Endothelial cell of umbilical vein (primary cell): ENCODE measurements around the gene SKOR2. TPM values are rescaled to one million over a fixed set of nuclear protein-coding genes. Genes with fewer than 3 reads are reported as not detected.

ENCODE experiments used
- BruUV-seq: library from RNA; stranded (reverse); fragments of 400-500 nt; replicated peaks from 2 replicates; lab custom pipeline; 2021; lab: Mats Ljungman, UMichigan
- CTCF ChIA-PET: fragments of 300-600, 350-600 bp; sonication (Branson Sonifier 250); formaldehyde crosslinking; loops from one replicate; lab custom pipeline; 2021; ENCODE audit warnings: antibody characterized with exemption, inconsistent platforms; lab: Charles Lee
- POLR2A ChIA-PET: fragments of 300-600, 350-600 bp; sonication (Branson Sonifier 250); formaldehyde crosslinking; loops from one replicate; lab custom pipeline; 2021; ENCODE audit warnings: antibody characterized with exemption, inconsistent platforms; lab: Charles Lee
- DNase-seq: peaks from one replicate; pipeline ENCODE4 v3.0.0-alpha.2; 2011; ENCODE audit warnings: low read depth, low spot score
- FAIRE-seq: peaks from 2 replicates; lab custom pipeline; 2011; peaks lifted over from hg19 to GRCh38; lab: Jason Lieb, UNC
- H2AFZ ChIP-seq: 2 replicates; pipeline ENCODE4 v1.6.0; 2012; ENCODE audit warnings: low read depth, low read length, control low read depth, inconsistent platforms
- H3K27ac ChIP-seq: 2 replicates; pipeline ENCODE4 v1.5.1; 2011; ENCODE audit warnings: low read depth, mild to moderate bottlenecking, control low read depth, low read length, moderate library complexity; ENCODE audit not compliant: insufficient read depth
- H3K27me3 ChIP-seq, 2 experiments: 2 replicates each; pipeline versions ENCODE4 v1.6.0 to v1.6.1; 2011; ENCODE audit warnings: low read length in 2 of 2, mixed read lengths in 1 of 2; ENCODE audit not compliant: control insufficient read depth in 2 of 2, insufficient read depth in 2 of 2
- H3K36me3 ChIP-seq, 2 experiments: 2 replicates in 1 of 2; 3 replicates in 1 of 2; pipeline ENCODE4 v1.5.1; 2011; ENCODE audit warnings: low read length in 2 of 2, mild to moderate bottlenecking in 1 of 2, moderate library complexity in 1 of 2; ENCODE audit not compliant: control insufficient read depth in 2 of 2, insufficient read depth in 2 of 2; ENCODE audit errors: extremely low read depth in 1 of 2
- H3K4me1 ChIP-seq: 3 replicates; pipeline ENCODE4 v1.5.1; 2011; ENCODE audit warnings: mild to moderate bottlenecking, low read length; ENCODE audit not compliant: control insufficient read depth, insufficient read depth; ENCODE audit errors: extremely low read depth
- H3K4me2 ChIP-seq: 2 replicates; pipeline ENCODE4 v1.6.1; 2011; ENCODE audit warnings: low read length, control low read depth, mixed read lengths; ENCODE audit not compliant: insufficient read depth
- H3K4me3 ChIP-seq, 3 experiments: fragments of 200-600 bp in 1 of 3; sonication (generic), shearing (Covaris generic) in 1 of 3; replicated peaks in 1 of 3; 2 replicates each; pipeline ENCODE4 v1.5.1; 2011 to 2016; ENCODE audit warnings: control low read depth in 3 of 3, low read length in 3 of 3, mild to moderate bottlenecking in 2 of 3, inconsistent platforms in 1 of 3, low read depth in 1 of 3, moderate library complexity in 1 of 3; ENCODE audit not compliant: insufficient read depth in 1 of 3
- H3K79me2 ChIP-seq: 2 replicates; pipeline ENCODE4 v1.6.0; 2012; ENCODE audit warnings: low read length, inconsistent platforms; ENCODE audit not compliant: control insufficient read depth, insufficient read depth
- H3K9ac ChIP-seq: replicated peaks from 2 replicates; pipeline ENCODE3; 2011; ENCODE audit warnings: low read length, control low read depth; ENCODE audit not compliant: insufficient read depth; ENCODE audit errors: extremely low read depth
- H3K9me1 ChIP-seq: replicated peaks from 3 replicates; pipeline ENCODE4 v1.6.0; 2011; ENCODE audit warnings: mild to moderate bottlenecking, low read length; ENCODE audit not compliant: control insufficient read depth, insufficient read depth; ENCODE audit errors: extremely low read depth
- H3K9me3 ChIP-seq: replicated peaks from 2 replicates; pipeline ENCODE4 v1.5.1; 2012; ENCODE audit warnings: low read length, inconsistent platforms; ENCODE audit not compliant: control insufficient read depth, insufficient read depth
- H4K20me1 ChIP-seq: replicated peaks from 2 replicates; pipeline ENCODE3; 2011; ENCODE audit warnings: mild to moderate bottlenecking, low read length; ENCODE audit not compliant: control insufficient read depth, insufficient read depth; ENCODE audit errors: extremely low read depth
- EZH2 ChIP-seq: IDR thresholded peaks from 2 replicates; pipeline ENCODE4 v1.6.1; 2012; ENCODE audit warnings: borderline replicate concordance, low read depth, mild to moderate bottlenecking, moderate library complexity, low read length, inconsistent platforms; ENCODE audit not compliant: severe bottlenecking
- FOS ChIP-seq: IDR thresholded peaks from 2 replicates; pipeline ENCODE4 v1.6.1; 2011; ENCODE audit warnings: mild to moderate bottlenecking, low read length, moderate library complexity, borderline replicate concordance; ENCODE audit not compliant: insufficient read depth
- GATA2 ChIP-seq: IDR thresholded peaks from 2 replicates; pipeline ENCODE4 v1.7.0; 2011; ENCODE audit warnings: low read depth, mild to moderate bottlenecking, moderate library complexity, mixed read lengths, low read length; ENCODE audit not compliant: insufficient read length, insufficient read depth
- JUN ChIP-seq: IDR thresholded peaks from 2 replicates; pipeline ENCODE4 v1.6.1; 2011; ENCODE audit warnings: borderline replicate concordance, low read depth; ENCODE audit not compliant: insufficient read length, insufficient read depth
- MYC ChIP-seq: IDR thresholded peaks from one replicate; pipeline ENCODE4 v1.6.1; 2011; ENCODE audit warnings: mild to moderate bottlenecking, low read depth, low read length
- POLR2A ChIP-seq: IDR thresholded peaks from 2 replicates; pipeline ENCODE4 v1.6.1; 2012; ENCODE audit warnings: low read depth, mild to moderate bottlenecking, control low read depth, low read length
- POLR2AphosphoS5 ChIP-seq: IDR thresholded peaks from 2 replicates; pipeline ENCODE4 v1.6.1; 2012; ENCODE audit warnings: low read depth, mild to moderate bottlenecking, control low read depth, low read length, moderate library complexity; ENCODE audit not compliant: insufficient read depth
- dilution Hi-C: fragments of 300-500 bp; cut with MboI; formaldehyde crosslinking; loops from one replicate; pipeline ENCODE4 v1.15.0; 2019; ENCODE audit warnings: low sequenced_read_pairs; ENCODE audit not compliant: extremely low pct_ligation_motif_present
- intact Hi-C: fragments of 100-400 bp; cut with micrococcal nuclease; formaldehyde crosslinking; loops from one replicate; pipeline ENCODE4 v1.10.0; 2022
- polyA plus RNA-seq, 4 experiments: library from polyadenylated mRNA; depleted of rRNA in 3 of 4; stranded (reverse) in 3 of 4; unstranded in 1 of 4; fragments of >200 nt; gene quantifications; 2 replicates each; pipeline versions ENCODE4 v1.2.1 to v1.2.3, GENCODE V29; 2011 to 2012; ENCODE audit warnings: missing spikeins in 1 of 4
- total RNA-seq: library from RNA; stranded (reverse); gene quantifications from 2 replicates; pipeline ENCODE4 v1.2.3, GENCODE V29; 2021
- TF ChIP-seq, protein P1 (sequence below): IDR thresholded peaks from 2 replicates; pipeline ENCODE4 v1.6.1; 2011; ENCODE audit not compliant: insufficient read depth, insufficient read length
- TF ChIP-seq, protein P2 (sequence below), 2 donors: IDR thresholded peaks; 1 replicate in 1 of 2; 2 replicates in 1 of 2; pipeline ENCODE4 v1.5.1; 2011; ENCODE audit warnings: low read length in 2 of 2, mild to moderate bottlenecking in 2 of 2, moderate library complexity in 2 of 2, control low read depth in 1 of 2, inconsistent platforms in 1 of 2, low read depth in 1 of 2; ENCODE audit not compliant: insufficient read depth in 1 of 2; ENCODE audit errors: extremely low read depth in 1 of 2

Gene SKOR2
- total and polyA plus RNA-seq, 2 donors (not counting 3 experiments of a cell fraction or from before 2014, with no cell fraction given), result not detected

DNA sequence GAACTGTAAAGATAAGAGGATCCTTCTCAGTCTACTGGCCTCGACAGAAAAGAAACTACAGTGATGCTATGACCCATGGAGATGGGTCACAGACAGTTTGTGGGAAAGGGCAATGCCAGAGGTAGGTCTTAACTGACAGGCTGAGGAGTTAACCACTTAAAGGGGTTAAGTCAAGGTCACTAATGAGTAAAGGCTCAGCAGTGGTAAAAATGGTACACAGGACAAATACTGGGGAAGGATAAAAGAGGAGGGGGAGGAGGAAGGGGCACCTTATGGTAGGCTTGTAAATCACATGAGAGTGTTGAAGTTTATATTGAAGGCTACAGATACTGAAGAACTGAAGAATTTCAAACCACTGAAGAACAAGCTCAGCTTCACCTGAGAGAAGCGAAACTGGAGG is 85.2 kb downstream of the SKOR2 start:
- POLR2A ChIA-PET, result no interaction called here
- CTCF ChIA-PET, result interaction anchor here (0.6 to 0.9 kb wide), 2 partner anchors 39 to 817 kb away, joined by 3 read pairs; no protein-coding TSS in a partner anchor

More for the DNA sequence above, 85.2 kb downstream of the SKOR2 start:
- DNase-seq, result no peak
- peaks cover 0 to 2% of the 10 kb centered on the region in 2 experiments for H3K36me3 ChIP-seq
- H3K27ac ChIP-seq, result no peak overlapping the region
- H3K9ac ChIP-seq, result no peak overlapping the region
- H4K20me1 ChIP-seq, result peaks cover 7% of the 10 kb centered on the region
- dilution Hi-C loops (no loop called here), intact Hi-C loops (no loop called here)
- H3K27me3 ChIP-seq, result no peaks in the 10 kb centered on the region
- no peak overlapping the region for H3K4me2 ChIP-seq
- no peaks in the 10 kb centered on the region for H3K9me3 ChIP-seq
- TF ChIP-seq EZH2 (no peak), JUN (no peak), MYC (no peak), POLR2A (no peak), FOS (no peak), POLR2AphosphoS5 (no peak), GATA2 (no peak)
- TF ChIP-seq, protein P1, sequence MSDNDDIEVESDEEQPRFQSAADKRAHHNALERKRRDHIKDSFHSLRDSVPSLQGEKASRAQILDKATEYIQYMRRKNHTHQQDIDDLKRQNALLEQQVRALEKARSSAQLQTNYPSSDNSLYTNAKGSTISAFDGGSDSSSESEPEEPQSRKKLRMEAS, result no peak
- TF ChIP-seq, protein P2, sequence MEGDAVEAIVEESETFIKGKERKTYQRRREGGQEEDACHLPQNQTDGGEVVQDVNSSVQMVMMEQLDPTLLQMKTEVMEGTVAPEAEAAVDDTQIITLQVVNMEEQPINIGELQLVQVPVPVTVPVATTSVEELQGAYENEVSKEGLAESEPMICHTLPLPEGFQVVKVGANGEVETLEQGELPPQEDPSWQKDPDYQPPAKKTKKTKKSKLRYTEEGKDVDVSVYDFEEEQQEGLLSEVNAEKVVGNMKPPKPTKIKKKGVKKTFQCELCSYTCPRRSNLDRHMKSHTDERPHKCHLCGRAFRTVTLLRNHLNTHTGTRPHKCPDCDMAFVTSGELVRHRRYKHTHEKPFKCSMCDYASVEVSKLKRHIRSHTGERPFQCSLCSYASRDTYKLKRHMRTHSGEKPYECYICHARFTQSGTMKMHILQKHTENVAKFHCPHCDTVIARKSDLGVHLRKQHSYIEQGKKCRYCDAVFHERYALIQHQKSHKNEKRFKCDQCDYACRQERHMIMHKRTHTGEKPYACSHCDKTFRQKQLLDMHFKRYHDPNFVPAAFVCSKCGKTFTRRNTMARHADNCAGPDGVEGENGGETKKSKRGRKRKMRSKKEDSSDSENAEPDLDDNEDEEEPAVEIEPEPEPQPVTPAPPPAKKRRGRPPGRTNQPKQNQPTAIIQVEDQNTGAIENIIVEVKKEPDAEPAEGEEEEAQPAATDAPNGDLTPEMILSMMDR (IDR thresholded peaks at IDR 0.05; ENCODE audit: extremely low read depth in 1 of 2, insufficient read depth in 1 of 2, low read depth in 1 of 2, low read length in 2 of 2), result no peak
- H3K4me1 ChIP-seq, result peaks cover 2% of the 10 kb centered on the region
- FAIRE-seq, result no peak
- H3K9me1 ChIP-seq, result peaks cover 3% of the 10 kb centered on the region
- H2AFZ ChIP-seq, result no peak overlapping the region
- BruUV-seq, result no TSS peak
- H3K79me2 ChIP-seq, result peaks cover 95% of the 10 kb centered on the region
- H3K4me3 ChIP-seq, result no peak overlapping the region
